ENCODE measurements around the gene IHH. TPM values are rescaled to one million over a fixed set of nuclear protein-coding genes. Genes with fewer than 3 reads are reported as not detected.

IHH gene
- total RNA-seq, 1 experiment from 2014 or later = 0.17 TPM

DNA sequence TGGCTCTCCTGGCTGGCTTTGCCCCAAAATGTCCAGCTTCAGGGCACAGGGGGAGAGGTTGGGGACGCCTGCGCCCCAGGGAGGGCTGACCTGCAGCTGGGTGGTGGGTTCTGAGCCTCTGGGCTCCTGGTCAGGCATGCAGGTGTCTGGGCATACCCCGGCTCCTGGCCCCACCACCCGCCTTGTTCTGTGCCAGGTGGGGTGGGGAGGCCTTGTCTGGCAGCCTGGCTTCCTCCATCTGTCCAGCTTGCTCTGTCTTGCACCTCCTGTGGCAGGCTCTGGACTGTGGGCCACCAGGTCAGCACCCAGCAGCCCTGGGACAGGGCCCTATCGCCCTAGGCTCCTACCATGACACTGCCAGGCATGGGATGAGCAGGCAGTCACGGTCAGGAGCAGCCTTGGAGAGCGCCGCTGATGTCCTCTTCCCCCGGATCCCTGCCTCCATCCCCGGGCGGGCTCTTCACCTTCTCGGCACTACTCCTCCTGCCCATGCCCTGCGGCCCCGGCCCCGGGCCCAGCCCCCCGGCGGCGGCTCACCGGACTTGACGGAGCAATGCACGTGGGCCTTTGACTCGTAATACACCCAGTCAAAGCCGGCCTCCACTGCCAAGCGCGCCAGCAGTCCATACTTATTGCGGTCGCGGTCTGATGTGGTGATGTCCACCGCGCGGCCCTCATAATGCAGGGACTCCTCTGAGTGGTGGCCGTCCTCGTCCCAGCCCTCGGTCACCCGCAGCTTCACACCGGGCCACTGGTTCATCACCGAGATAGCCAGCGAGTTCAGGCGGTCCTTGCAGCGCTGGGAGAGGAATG is 3.6 kb downstream of the IHH start:
- Histone ChIP-seq H3K79me2 (ENCODE audit: insufficient read depth, low read length) (no peaks in the 10 kb centered on the region), H3K4me3 (replicated peaks in 1 of 2; ENCODE audit: low read depth in 1 of 2, low read length in 2 of 2) (no peak overlapping the region), H2AFZ (ENCODE audit: low read depth, low read length, poor library complexity, severe bottlenecking) (no peak overlapping the region), H3K9ac (ENCODE audit: low read length) (no peak overlapping the region), H3K9me3 (ENCODE audit: control insufficient read depth in 1 of 2, insufficient read depth in 1 of 2, low read depth in 1 of 2, low read length in 2 of 2) (no peaks in the 10 kb centered on the region), H3K4me1 (ENCODE audit: control insufficient read depth in 1 of 2, insufficient read depth in 2 of 2, low read length in 2 of 2) (no peaks in the 10 kb centered on the region), H4K20me1 (ENCODE audit: insufficient read depth) (no peaks in the 10 kb centered on the region), H3K4me2 (ENCODE audit: low read length) (no peak overlapping the region), H3K27me3 (ENCODE audit: insufficient read depth, low read length) (peaks cover 12% of the 10 kb centered on the region; the same call in 1 of the 2 replicates), H3K27ac (ENCODE audit: low read depth, low read length) (no peak overlapping the region), H3K36me3 (ENCODE audit: control insufficient read depth in 1 of 2, insufficient read depth in 2 of 2, low read length in 2 of 2) (no peaks in the 10 kb centered on the region), H3K9me2 (ENCODE audit: insufficient read depth) (no peaks in the 10 kb centered on the region)
- no TSS peak for BruUV-seq (replicated peaks)
- no peak for TF ChIP-seq SIN3A (IDR thresholded peaks at IDR 0.05; ENCODE audit: low read depth)
- no peak for TF ChIP-seq POLR2A (IDR thresholded peaks at IDR 0.05; ENCODE audit: borderline replicate concordance, extremely low read depth, insufficient read depth, insufficient read length)
- TF ChIP-seq ZFX (IDR thresholded peaks at IDR 0.05) = no peak
- no peak for TF ChIP-seq TCF7L2 (IDR thresholded peaks at IDR 0.05; ENCODE audit: borderline replicate concordance, extremely low read depth, insufficient read depth, insufficient read length)
- TF ChIP-seq YY1 (IDR thresholded peaks at IDR 0.05; ENCODE audit: extremely low read depth, insufficient replicate concordance, low read depth, low read length) = no peak
- DNase-seq (ENCODE audit: low read depth, low spot score) (no peak), ATAC-seq (no peak)
- ChIA-PET CTCF (interaction anchor here (0.8 to 2.8 kb wide), 3 partner anchors 27 to 62 kb away, joined by 3 to 19 read pairs (median 4); no protein-coding TSS in a partner anchor), POLR2A (no interaction called here), RAD21 (ENCODE audit: low non-redundant PET in 1 of 2, low total read pairs in 2 of 2, uncharacterized antibody in 2 of 2, unreplicated experiment in 2 of 2) (no interaction called here)
- intact Hi-C loops (cut with micrococcal nuclease) = loop anchor here (5.0 kb wide), 1 partner anchor 240 kb away; no protein-coding TSS in a partner anchor

DNA sequence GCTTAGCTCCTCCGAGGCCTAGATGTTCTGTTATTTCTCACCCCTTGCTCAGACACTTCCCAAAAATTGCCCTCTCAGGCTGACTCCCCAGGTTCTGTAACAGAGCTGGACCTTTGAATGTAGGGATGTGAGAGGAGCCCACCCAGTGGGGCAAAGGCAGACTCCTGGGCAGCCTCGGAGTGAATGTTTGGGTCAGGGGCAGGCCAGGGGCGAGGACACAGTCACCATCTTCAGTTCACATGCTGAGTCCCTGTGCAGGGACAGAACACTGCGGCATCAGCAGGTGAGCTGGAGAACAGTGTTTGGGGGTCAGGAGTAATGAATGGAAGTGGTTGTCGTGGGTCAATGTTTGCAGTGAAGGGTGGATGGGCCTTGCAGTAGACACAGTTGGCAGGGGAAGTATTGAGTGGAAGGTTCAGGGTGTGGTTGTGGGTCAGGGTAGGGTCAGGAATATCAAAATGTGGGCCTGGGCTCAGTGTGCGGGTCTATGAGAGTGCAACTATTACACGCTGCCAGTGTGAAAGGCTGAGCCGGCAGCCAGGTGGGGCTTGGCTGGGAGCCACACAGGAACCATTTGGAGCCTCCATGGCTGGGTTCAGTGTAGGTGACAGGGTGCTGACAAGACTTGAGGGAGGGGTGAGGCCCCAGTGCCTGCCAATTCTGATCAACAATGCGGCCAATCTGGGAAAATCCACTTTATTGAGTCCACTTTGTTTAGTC is 4.4 kb downstream of the IHH start:
- ChIA-PET CTCF (interaction anchor here (0.6 to 1.3 kb wide), 4 partner anchors 26 to 63 kb away, joined by 3 to 6 read pairs (median 4); no protein-coding TSS in a partner anchor), POLR2A (no interaction called here), RAD21 (ENCODE audit: low non-redundant PET in 1 of 2, low total read pairs in 2 of 2, uncharacterized antibody in 2 of 2, unreplicated experiment in 2 of 2) (interaction anchor here in 1 of 2 experiments (0.7 kb wide), 1 partner anchor 45 kb away, joined by 4 read pairs; no protein-coding TSS in a partner anchor)
- no peak for TF ChIP-seq EZH2phosphoT487 (IDR thresholded peaks at IDR 0.05; ENCODE audit: borderline replicate concordance)
- TF ChIP-seq, protein P1, sequence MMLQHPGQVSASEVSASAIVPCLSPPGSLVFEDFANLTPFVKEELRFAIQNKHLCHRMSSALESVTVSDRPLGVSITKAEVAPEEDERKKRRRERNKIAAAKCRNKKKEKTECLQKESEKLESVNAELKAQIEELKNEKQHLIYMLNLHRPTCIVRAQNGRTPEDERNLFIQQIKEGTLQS (IDR thresholded peaks at IDR 0.05) = no peak
- no peak for TF ChIP-seq EZH2 (IDR thresholded peaks at IDR 0.05)
- TF ChIP-seq SIN3A (IDR thresholded peaks at IDR 0.05; ENCODE audit: low read depth) = no peak
- TF ChIP-seq, protein P2, sequence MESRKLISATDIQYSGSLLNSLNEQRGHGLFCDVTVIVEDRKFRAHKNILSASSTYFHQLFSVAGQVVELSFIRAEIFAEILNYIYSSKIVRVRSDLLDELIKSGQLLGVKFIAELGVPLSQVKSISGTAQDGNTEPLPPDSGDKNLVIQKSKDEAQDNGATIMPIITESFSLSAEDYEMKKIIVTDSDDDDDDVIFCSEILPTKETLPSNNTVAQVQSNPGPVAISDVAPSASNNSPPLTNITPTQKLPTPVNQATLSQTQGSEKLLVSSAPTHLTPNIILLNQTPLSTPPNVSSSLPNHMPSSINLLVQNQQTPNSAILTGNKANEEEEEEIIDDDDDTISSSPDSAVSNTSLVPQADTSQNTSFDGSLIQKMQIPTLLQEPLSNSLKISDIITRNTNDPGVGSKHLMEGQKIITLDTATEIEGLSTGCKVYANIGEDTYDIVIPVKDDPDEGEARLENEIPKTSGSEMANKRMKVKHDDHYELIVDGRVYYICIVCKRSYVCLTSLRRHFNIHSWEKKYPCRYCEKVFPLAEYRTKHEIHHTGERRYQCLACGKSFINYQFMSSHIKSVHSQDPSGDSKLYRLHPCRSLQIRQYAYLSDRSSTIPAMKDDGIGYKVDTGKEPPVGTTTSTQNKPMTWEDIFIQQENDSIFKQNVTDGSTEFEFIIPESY (IDR thresholded peaks at IDR 0.05; ENCODE audit: extremely low read depth, insufficient replicate concordance, low read length) = no peak
- H3K4me1 ChIP-seq (ENCODE audit: control insufficient read depth in 1 of 2, insufficient read depth in 2 of 2, low read length in 2 of 2) = no peaks in the 10 kb centered on the region
- ATAC-seq (no peak), DNase-seq (ENCODE audit: low read depth, low spot score) (no peak)
- H3K9me2 ChIP-seq (ENCODE audit: insufficient read depth) = no peaks in the 10 kb centered on the region
- no peak overlapping the region for H3K9ac ChIP-seq (ENCODE audit: low read length)
- H3K27ac ChIP-seq (ENCODE audit: low read depth, low read length) = no peak overlapping the region
- no peaks in the 10 kb centered on the region for H4K20me1 ChIP-seq (ENCODE audit: insufficient read depth)
- no peak overlapping the region for H3K4me3 ChIP-seq (replicated peaks in 1 of 2; ENCODE audit: low read depth in 1 of 2, low read length in 2 of 2)
- H3K27me3 ChIP-seq (ENCODE audit: insufficient read depth, low read length) = peaks cover 4% of the 10 kb centered on the region; the same call in 1 of the 2 replicates
- H3K9me3 ChIP-seq (ENCODE audit: control insufficient read depth in 1 of 2, insufficient read depth in 1 of 2, low read depth in 1 of 2, low read length in 2 of 2) = no peaks in the 10 kb centered on the region
- H3K36me3 ChIP-seq (ENCODE audit: control insufficient read depth in 1 of 2, insufficient read depth in 2 of 2, low read length in 2 of 2) = no peaks in the 10 kb centered on the region
- no peak overlapping the region for H3K4me2 ChIP-seq (ENCODE audit: low read length)
- intact Hi-C loops (cut with micrococcal nuclease) = loop anchor here (5.0 kb wide), 1 partner anchor 241 kb away; no protein-coding TSS in a partner anchor
- no TSS peak for BruUV-seq (replicated peaks)
- no peaks in the 10 kb centered on the region for H3K79me2 ChIP-seq (ENCODE audit: insufficient read depth, low read length)
- no peak overlapping the region for H2AFZ ChIP-seq (ENCODE audit: low read depth, low read length, poor library complexity, severe bottlenecking)
